Neural cell (in vitro differentiated cells): ENCODE measurements around the gene PHACTR2. TPM values are rescaled to one million over a fixed set of nuclear protein-coding genes. Genes with fewer than 3 reads are reported as not detected.

Experiments
- H2AFZ ChIP-seq: fragments of 200-600, 300-800 bp; sonication (generic), shearing (Covaris generic); 2 replicates; pipeline ENCODE4 v1.6.0; 2014; ENCODE audit warnings: low read depth, mild to moderate bottlenecking, antibody characterized with exemption, low read length, moderate library complexity
- H3F3A ChIP-seq: fragments of 200-600 bp; shearing (Covaris generic); 2 replicates; pipeline ENCODE4 v1.6.1; 2016; ENCODE audit warnings: mild to moderate bottlenecking, moderate library complexity, mixed read lengths, antibody characterized with exemption, low read length; ENCODE audit not compliant: insufficient read depth, poor library complexity, severe bottlenecking
- H3K27ac ChIP-seq: fragments of 200-600, 300-800 bp; sonication (generic), shearing (Covaris generic); 2 replicates; pipeline ENCODE4 v1.5.1; 2014; ENCODE audit warnings: mild to moderate bottlenecking, low read length, moderate library complexity
- H3K27me3 ChIP-seq: fragments of 300-800, 200-600 bp; sonication (generic), shearing (Covaris generic); 2 replicates; pipeline ENCODE4 v1.6.0; 2014; ENCODE audit warnings: mild to moderate bottlenecking, low read depth, low read length, moderate library complexity; ENCODE audit not compliant: insufficient read depth
- H3K36me3 ChIP-seq: fragments of 300-800, 200-600 bp; sonication (generic), shearing (Covaris generic); 2 replicates; pipeline ENCODE4 v1.5.1; 2014; ENCODE audit warnings: mild to moderate bottlenecking, antibody characterized with exemption, low read length, moderate library complexity; ENCODE audit not compliant: insufficient read depth
- H3K4me2 ChIP-seq: fragments of 300-800, 200-600 bp; sonication (generic), shearing (Covaris generic); 2 replicates; pipeline ENCODE4 v1.6.0; 2014; ENCODE audit warnings: mild to moderate bottlenecking, low read length
- H3K4me3 ChIP-seq: fragments of 300-800, 200-600 bp; sonication (generic), shearing (Covaris generic); 2 replicates; pipeline ENCODE4 v1.5.1; 2014; ENCODE audit warnings: mild to moderate bottlenecking, low read length, moderate library complexity
- H3K79me2 ChIP-seq: fragments of 200-600 bp; shearing (Covaris generic); replicated peaks from 2 replicates; pipeline ENCODE4 v1.6.0; 2014; ENCODE audit warnings: mild to moderate bottlenecking, low read length, moderate library complexity; ENCODE audit not compliant: insufficient read depth
- H3K9ac ChIP-seq: fragments of 300-800, 200-600 bp; sonication (generic), shearing (Covaris generic); 2 replicates; pipeline ENCODE4 v1.6.1; 2016; ENCODE audit warnings: mild to moderate bottlenecking, low read length, mixed read lengths
- H3K9me2 ChIP-seq: fragments of 200-600 bp; shearing (Covaris generic); 2 replicates; pipeline ENCODE4 v1.6.1; 2016; ENCODE audit warnings: mild to moderate bottlenecking, low read length, mixed read lengths; ENCODE audit not compliant: insufficient read depth
- H3K9me3 ChIP-seq: fragments of 200-600, 300-800 bp; sonication (generic), shearing (Covaris generic); 2 replicates; pipeline ENCODE4 v1.6.1; 2016; ENCODE audit warnings: mild to moderate bottlenecking, mixed run types, low read length, moderate library complexity, mixed read lengths
- H4K20me1 ChIP-seq: fragments of 200-600 bp; shearing (Covaris generic); 2 replicates; pipeline ENCODE4 v1.6.1; 2016; ENCODE audit warnings: mild to moderate bottlenecking, mixed run types; ENCODE audit not compliant: insufficient read depth
- CTCF ChIP-seq: fragments of 450-650 bp; IDR thresholded peaks from 2 replicates; pipeline ENCODE4 v1.5.1; 2014; ENCODE audit warnings: antibody characterized with exemption, mild to moderate bottlenecking, moderate library complexity; ENCODE audit not compliant: poor library complexity, severe bottlenecking
- EP300 ChIP-seq: fragments of 450-650 bp; conservative IDR thresholded peaks from 2 replicates; pipeline ENCODE4 v1.6.1; 2014; ENCODE audit warnings: antibody characterized with exemption, mild to moderate bottlenecking, moderate library complexity; ENCODE audit not compliant: poor library complexity, severe bottlenecking
- MXI1 ChIP-seq: fragments of 450-650 bp; conservative IDR thresholded peaks from 2 replicates; pipeline ENCODE4 v1.6.1; 2014; ENCODE audit warnings: antibody characterized with exemption, mild to moderate bottlenecking; ENCODE audit not compliant: poor library complexity, severe bottlenecking
- POLR2AphosphoS5 ChIP-seq: IDR thresholded peaks from 2 replicates; pipeline ENCODE4 v1.6.1; 2012
- REST ChIP-seq: IDR thresholded peaks from 2 replicates; pipeline ENCODE4 v1.6.1; 2012; ENCODE audit warnings: borderline replicate concordance
- TAF1 ChIP-seq: IDR thresholded peaks from 2 replicates; pipeline ENCODE4 v1.6.1; 2012; ENCODE audit warnings: low read depth
- polyA plus RNA-seq: library from polyadenylated mRNA; depleted of rRNA; stranded (reverse); fragments of >200 nt; gene quantifications from 2 replicates; pipeline ENCODE4 v1.2.3, GENCODE V29; 2014

PHACTR2 gene
- polyA plus RNA-seq, 1 donor from 2014 or later = 2.8 TPM

- Histone ChIP-seq H3K27ac (no peak overlapping the region), H2AFZ (no peak overlapping the region), H3K4me3 (no peak overlapping the region), H3K9me3 (no peaks in the 10 kb centered on the region), H3K79me2 (no peaks in the 10 kb centered on the region), H3K9ac (no peak overlapping the region), H3K9me2 (no peaks in the 10 kb centered on the region), H4K20me1 (no peaks in the 10 kb centered on the region), H3K36me3 (no peaks in the 10 kb centered on the region), H3K27me3 (no peaks in the 10 kb centered on the region), H3F3A (no peaks in the 10 kb centered on the region), H3K4me2 (no peak overlapping the region)
- TF ChIP-seq CTCF (no peak), EP300 (no peak), MXI1 (no peak), REST (no peak)
Observed at GRCh38 chr6:143823548-143823947, 145.8 kb downstream of the PHACTR2 start.

GRCh38 chr6:143828572-143828971, 150.8 kb downstream of the PHACTR2 start:
- no peak overlapping the region for H3K4me2 ChIP-seq
- H3K9me2 ChIP-seq = no peaks in the 10 kb centered on the region
- no peaks in the 10 kb centered on the region for H3K27me3 ChIP-seq
- no peaks in the 10 kb centered on the region for H3K9me3 ChIP-seq
- H3K9ac ChIP-seq = no peak overlapping the region
- no peaks in the 10 kb centered on the region for H3K36me3 ChIP-seq
- no peak for TF ChIP-seq TAF1
- no peak overlapping the region for H2AFZ ChIP-seq
- H3F3A ChIP-seq = no peaks in the 10 kb centered on the region
- no peaks in the 10 kb centered on the region for H4K20me1 ChIP-seq
- H3K4me3 ChIP-seq = no peak overlapping the region
- H3K79me2 ChIP-seq = no peaks in the 10 kb centered on the region
- H3K27ac ChIP-seq = no peak overlapping the region

GRCh38 chr6:143836150-143836549, 158.4 kb downstream of the PHACTR2 start:
- Histone ChIP-seq H2AFZ (no peak overlapping the region), H3K9ac (no peak overlapping the region), H3K4me3 (no peak overlapping the region), H3F3A (no peaks in the 10 kb centered on the region), H3K9me3 (no peaks in the 10 kb centered on the region), H4K20me1 (no peaks in the 10 kb centered on the region), H3K36me3 (no peaks in the 10 kb centered on the region), H3K27ac (no peak overlapping the region), H3K79me2 (no peaks in the 10 kb centered on the region), H3K9me2 (no peaks in the 10 kb centered on the region), H3K27me3 (no peaks in the 10 kb centered on the region), H3K4me2 (no peak overlapping the region)
- TF ChIP-seq TAF1 (no peak), EP300 (no peak), CTCF (no peak), POLR2AphosphoS5 (no peak), REST (no peak)
